ENCODE measurements around the gene FBL.

Gene FBL

DNA sequence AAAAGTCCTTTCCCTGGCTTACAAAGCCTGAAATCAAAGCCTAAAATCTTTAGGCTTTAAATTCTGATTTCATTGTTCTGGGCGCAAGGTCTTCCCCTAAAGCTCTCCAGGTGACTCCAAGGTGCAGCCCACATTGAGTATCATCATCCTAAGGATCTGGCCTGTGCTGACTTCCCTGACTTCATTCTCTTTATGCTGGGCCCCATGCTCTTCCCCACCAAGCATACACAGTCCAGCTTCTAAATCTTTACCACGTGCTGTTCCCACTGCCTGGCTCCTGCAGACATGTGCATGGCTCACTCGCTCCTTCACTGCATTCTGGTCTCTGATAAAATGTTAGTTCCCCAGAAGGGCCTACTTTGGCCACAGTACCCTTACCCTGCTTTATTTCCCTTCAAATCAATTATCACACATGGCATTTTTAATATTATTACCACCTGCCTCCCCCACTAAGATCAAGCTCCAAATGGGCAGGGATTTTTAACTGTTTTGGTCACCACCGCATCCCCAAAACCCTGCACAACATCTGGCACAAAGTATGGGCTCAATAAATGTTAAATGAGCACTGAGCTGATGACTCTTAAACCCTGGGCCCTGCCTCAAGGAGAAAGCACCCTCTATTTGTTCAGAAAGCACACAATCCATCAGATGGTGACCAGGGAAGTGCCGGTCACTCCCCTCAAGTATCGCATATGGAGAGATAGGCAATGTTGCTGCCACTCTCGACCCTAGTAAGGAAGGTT, 3.3 kb downstream of the FBL start:
- DNase-seq (ENCODE audit: low read depth, low spot score): no peak

DNA sequence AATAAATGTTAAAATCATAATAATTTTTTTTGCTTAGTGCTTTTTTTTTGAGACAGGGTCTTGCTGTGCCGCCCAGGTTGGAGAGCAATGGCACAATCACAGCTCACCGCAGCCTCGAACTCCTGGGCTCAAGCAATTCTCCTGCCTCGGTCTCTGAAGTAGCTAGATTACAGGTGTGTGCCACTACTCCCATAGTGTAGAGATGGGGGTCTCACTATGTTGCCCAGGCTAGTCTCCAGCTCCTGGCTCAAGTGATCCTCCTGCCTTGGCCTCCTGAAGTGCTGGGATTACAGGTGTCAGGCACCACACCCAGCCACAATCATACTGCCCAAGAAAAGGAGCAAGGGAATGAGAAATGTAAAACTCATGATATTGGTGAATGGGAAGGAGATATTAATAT, 5.1 kb downstream of the FBL start:
- DNase-seq (ENCODE audit: low read depth, low spot score): no peak

DNA sequence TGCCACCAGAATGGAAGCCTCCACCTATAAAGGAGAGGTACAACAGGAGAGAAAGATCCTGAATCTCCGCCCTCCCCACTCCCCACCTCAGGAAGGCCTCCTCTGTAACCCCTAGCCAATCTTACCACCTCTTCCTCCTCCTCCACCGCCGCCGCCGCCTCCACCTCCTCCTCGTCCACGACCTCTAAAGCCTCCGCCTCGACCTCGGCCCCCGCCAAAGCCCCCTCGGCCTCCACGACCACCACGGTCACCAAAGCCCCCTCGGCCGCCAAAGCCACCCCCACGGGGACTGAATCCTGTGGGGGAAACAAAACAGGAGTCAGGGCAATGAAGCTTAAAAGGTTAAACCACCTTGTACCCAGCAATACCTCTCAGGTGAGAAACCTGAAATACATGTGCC, 5.7 kb downstream of the FBL start:
- DNase-seq (ENCODE audit: low read depth, low spot score): no peak

DNA sequence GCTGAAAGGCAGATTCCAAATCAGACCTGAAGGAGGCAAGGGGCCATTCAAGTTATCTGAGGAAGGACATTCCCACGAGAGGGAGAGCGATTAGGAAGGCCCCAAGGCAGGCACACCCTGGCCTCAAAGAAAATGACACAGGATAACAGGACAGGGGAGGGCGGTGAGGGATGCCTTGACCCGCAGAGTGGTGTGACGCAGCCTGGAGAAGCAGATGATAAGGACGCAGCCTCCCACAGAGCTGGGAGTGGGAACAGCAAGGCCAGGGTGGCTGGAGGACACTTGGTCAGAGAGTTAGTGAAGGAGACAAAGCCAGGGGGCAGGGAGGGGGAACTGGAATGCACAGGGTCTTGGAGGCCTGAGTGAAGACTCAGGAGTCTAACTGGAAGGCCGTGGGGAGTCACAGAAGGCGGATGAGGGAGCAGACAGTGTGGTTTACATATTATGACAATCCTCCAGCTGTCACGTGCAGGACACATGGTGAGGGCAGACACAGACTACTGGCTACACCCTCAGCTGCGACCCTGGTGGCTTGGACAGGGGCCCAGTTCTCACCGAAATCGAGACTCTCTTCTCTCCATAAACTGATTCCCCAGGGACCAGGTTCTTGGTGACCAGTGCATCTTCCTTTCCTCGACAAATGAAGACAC, 6.4 kb downstream of the FBL start:
- no peak for DNase-seq (ENCODE audit: low read depth, low spot score)

DNA sequence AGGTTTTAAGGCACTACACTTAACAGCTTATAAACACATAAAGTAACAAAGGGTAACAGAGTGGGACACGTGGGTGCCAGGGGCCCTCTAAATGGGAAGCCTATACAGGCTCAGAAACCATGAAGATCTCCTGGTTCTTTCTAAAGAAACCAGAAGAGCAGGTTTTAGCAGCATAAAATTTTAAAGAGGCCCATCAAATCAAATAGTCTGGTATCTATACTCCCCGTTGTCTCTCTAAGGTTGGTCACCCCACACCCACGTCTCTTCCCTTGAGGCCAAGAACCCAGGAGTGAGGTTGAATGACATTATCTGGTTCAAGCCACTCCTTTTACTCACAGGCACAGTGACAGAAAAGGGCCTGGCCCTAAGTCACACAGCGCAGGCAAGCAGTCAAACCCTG, 7.6 kb downstream of the FBL start:
- no peak for DNase-seq (ENCODE audit: low read depth, low spot score)

DNA sequence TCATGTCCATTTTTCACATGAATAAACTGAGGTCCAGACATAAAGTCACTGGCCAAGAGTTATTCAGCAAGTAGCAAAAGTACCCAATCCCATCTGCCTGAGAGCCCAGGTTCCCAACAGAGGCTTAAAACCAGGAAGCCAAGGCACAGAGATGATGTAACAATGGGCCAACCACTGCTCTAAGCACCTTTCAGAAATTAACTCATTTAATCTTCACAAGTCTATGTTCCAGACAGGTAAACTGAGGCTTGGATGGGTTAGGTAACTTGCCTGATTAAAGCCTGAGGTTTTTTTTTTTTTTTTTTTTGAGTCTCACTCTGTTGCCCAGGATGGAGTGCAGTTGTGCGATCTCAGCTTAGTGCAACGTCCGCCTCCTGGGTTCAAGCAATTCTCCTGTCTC, 8.2 kb downstream of the FBL start:
- DNase-seq (ENCODE audit: low read depth, low spot score): no peak

DNA sequence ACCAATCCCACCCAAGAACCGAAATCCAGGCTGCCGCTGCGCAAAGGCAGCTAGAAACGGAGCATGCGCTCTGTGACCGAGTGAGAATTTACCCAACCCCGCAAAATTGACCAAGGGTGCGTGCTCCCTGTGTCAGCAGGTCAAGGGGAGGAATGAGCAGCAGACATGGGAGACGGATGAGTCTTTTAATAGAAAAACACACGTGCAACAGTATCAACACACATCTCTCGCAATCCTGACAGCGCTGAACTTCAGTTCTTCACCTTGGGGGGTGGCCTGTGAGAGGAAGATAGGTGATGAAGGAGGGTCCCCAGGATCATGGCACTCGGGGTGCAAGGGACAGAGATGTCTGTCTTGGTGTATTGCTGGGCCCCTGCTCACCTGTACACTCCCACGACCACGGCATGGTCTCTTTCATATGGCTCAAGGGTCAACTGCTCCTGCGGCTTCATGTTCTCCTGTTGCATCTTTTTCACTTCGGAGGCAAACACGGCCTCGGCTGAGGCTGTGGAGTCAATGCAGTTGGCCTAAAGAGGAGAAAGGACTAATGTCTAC, 11.8 kb downstream of the FBL start:
- DNase-seq (ENCODE audit: low read depth, low spot score): no peak

DNA sequence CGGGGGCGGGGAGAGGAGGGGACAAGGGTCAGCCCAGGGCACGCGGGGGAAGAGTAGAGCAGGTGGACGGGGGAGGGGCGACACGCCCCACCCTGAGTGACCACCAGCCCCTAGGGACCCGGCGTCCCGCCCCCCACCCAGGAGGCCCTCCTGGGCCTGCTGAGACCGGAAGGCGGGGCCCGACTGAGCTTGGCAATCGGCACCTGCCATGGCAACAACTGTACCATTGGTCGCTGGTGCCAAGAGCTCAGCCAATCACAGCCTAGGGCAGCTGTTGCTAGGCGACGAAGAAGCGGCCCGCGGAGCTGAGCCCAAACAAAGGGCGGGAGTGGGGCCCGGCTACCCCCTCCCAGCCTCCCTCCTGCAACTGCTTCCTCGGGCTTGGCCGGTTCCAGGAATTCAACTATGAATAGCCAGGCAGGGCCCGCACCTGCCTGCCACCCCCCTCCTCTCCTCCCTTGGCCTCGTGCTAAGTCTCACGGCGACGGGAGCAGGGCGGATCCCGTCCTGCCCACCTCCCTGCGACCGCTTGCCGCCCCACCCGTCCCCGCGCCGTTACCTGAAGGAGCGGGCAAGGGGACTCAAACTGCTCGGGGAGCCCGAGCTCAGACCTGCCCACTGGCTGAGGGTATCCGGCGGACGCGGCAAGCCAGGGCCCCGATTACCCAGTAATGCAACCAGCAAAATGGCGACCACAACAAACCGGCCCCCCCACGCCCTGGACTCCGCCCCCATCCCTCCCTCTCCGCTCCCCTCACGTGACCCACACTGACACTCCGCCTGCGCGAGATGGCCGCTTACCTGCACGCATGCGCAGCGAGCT, 12.5 kb downstream of the FBL start, which contains the start of gene DYRK1B:
Gene DYRK1B (minus strand): TSS at position 699 of the 823 bp plus-strand sequence. CDS start 2,295 bp downstream, outside the sequence.
- peak; percentile 99 for DNase-seq (ENCODE audit: low read depth, low spot score)

DNA sequence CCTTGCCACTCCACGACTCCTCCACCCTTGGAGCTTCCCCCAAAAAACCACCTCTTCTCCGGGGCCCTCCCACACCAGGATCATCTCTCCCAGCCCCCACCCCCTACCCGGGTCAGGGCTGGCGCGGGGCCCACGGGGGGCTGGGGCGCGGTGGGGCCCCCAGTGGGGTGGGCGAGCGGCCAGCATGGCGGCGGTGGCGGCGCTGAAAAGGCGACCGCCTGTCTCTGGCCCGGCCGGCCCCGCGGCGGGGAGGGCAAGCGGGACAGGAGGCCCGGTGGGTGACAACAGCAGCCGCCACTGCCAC, 13.1 kb downstream of the FBL start:
- DNase-seq (ENCODE audit: low read depth, low spot score): no peak

DNA sequence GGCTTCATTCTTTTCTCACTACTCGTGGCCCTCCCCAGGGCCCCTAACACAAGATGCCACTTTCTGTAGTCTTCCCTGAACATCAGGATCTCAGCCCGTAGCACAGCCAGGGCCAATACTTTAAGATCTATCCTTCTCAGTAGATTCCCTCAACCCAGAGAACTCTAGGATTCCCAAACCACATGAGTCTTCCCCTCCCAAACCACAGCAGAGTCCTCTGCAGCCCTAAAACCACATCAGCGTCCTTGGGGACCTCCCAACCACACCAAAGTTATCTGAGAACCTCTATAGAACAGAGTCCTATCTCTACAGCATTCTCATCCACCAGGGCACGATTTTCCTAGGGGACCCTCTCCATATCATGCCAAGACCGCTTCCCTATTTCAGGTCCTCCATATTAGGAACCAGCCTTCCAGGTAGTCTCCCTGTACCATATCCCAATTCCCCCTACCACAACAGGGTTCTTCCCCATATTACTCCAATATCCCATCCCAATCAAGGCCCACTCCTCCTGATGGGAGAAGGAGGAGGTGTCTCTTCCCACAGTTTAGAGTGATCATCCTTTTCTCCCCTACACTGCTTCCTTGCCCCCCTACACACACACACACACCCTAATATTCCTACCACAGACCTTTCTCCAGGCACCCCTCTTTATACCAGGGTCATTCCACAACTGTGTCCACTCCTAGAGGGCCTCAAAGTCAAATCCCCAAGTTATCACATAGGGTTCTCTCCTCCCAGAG, 13.7 kb downstream of the FBL start:
- DNase-seq (ENCODE audit: low read depth, low spot score): no peak

DNA sequence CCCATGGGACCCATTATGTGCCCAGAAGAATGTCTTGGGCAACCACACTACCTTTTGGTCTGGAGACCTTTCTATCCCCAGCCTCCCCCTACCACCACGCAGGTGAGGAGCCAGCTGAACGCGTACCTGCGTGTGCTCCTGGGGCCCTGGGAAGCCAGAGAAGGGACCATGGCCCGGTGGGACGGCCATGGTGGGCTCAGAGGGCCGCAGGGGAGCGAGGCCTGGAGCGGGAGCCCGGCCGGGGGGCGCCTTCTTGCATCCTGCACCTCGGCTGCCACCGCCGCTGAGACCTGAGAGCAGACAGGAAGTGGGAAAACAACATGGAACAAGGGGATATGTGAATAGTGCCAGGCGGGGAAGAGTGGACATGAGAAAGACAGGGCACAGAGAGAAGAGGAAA, 14.5 kb downstream of the FBL start:
- DNase-seq (ENCODE audit: low read depth, low spot score): no peak

DNA sequence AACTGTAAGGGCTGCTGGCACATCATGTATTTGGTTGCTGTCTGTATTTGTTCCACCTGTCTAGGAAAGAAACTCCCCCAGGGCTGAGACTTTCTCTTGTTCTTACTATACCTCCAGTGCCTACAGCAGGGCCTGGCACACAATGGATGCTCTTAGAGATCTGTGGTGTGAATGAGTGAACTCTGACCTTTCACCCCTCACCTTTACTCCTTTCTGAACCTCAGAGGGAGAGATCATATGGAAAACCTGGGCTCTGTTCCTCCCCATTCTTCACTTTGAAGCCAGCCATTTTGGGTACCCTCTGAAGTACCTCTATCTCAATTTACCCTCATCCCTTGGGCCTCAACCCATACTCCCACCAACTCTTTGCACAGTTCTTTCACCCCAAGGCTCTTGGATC, 15.3 kb downstream of the FBL start:
- no peak for DNase-seq (ENCODE audit: low read depth, low spot score)

DNA sequence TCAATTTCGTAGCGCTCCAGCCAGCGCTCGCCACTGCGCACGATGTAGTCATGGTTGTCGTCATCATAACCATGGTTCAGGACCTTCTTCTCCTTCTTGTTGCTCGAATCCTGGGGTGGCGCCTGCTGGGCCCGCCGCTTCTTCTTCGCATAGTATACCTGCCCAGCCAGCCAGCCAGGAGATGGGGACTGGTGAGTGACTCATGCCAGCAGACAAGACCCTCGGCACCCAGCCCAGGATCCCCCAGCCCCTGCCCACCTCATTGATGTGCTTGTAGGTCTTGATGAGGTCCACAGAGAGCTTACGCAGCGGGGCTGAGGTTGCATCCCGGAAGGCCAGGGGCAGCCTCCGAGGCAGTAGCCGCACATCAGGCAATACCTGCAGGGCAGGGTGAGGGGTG, 15.8 kb downstream of the FBL start:
- no peak for DNase-seq (ENCODE audit: low read depth, low spot score)

DNA sequence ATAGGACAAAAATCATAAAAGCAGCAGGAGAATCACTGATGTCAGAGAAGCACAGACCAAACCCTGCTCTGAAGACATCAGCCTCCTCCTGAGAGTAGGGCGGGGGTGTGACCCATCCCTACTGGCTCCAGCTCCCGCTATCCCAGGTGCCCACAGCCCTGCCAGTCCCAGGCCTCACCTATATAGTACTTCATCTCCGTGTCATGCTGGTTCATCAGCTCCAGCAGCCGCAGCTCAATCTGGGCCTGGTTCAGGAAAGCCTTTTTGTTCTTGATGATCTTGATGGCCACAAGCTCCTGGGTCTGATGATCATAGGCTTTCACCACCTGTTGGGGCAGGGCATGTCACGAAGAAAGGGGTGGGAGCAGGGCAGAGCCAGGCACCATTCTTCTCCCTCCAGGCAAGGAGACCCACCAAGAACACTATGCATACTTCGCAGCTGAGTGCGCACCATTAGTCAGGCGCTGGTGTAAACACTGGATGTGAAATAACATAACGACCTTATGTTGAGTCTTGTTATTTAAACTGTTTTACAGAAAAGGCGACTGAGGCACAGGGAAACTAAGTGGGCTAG, 16.4 kb downstream of the FBL start:
- DNase-seq (ENCODE audit: low read depth, low spot score): no peak

DNA sequence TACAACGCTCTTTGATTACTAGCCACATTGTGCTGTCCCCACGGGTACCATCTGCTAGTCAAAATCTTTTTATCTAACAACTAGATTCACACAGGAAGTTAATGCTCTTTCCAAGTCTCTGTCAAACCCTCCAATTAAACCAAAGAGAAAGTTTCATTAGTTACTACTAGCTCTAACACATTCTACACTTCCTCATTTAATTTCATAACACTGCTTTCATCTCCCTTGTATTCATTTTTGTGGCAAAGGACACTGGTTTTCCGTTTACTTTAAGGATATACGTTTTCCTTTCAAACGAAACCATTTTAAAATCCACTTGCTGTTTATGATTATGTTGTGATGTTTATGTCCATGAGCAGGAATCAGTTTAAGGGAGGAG, 17.5 kb downstream of the FBL start:
- DNase-seq (ENCODE audit: low read depth, low spot score): no peak

DNA sequence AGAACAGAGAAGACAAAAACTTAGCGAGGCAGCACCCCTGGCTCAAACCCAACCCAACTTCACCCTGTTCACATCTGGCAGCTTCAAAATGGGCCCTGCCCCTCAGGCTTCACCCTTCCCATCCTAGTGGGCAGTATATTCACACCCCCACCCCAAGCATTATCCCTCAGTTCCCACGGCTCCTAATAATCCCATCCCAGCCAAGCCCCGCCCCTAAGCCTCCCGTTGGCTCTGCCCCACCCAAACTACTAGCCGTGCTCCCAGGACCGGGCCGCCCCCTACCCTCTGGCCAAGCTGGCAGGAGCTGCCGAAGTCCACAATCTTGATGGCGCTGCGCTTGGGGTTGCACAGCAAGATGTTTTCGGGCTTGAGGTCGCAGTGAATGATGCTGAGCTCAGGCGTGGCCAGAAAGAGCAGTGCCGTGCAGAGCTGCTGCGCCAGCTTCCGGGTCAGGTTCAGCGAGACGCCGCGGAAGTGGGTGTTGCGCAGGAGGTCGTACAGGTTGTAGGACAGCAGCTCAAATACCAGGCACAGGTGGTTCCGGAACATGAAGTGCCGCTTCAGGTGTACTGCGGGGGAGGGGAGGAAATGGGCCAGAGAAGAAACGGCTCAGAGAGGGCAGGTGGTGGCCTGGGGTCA, 18.0 kb downstream of the FBL start:
- no peak for DNase-seq (ENCODE audit: low read depth, low spot score)

DNA sequence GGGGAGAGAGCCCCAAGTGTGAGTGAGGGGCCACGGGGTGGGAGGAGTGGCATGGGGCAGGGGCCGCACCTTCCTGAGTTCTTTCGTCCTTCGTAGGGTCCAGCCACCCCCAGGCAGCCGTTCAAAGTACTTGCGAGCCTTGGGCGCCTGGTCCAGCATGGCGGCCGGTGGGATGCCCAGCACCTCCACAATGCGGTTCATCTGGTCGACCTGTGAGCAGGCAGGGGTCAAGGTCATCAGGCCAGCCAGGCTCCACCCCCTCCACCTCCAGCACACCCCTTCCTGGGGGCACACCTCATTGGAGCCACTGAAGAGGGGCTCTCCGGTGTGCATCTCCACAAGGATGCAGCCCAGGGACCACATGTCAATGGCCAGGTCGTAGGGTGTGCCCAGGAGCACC, 19.0 kb downstream of the FBL start:
- DNase-seq (ENCODE audit: low read depth, low spot score): no peak

DNA sequence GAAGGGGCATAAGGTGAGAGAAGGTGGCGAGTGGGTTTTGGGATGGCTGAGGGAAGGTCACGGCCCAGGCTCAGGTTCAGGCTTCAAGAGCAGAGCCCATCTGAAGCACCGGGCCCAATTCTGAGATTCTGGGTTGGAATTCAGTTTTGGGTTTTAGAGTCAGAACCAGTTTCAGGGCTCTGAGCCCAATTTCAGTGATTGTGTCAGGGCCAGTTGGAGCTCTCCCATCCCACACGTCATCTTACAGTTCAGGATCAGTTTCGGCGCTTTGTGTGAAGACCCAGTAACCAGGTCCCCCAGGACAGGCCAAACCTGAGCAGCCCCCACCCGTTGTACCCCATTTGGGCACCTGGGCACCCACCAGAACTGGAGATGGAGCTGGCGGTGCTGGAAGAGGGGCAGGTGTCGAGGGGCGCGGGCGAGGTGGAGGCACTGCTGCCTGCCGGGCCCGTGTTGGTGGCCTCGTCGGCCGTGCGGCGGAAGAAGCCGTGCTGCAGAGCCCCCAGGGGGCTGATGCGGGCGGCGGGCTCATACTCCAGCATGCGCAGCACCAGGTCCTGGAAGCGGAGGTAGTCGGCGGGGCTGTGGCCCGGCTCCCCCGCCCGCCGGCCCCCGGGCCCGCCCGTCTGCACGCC, 19.8 kb downstream of the FBL start:
- DNase-seq (ENCODE audit: low read depth, low spot score): no peak

DNA sequence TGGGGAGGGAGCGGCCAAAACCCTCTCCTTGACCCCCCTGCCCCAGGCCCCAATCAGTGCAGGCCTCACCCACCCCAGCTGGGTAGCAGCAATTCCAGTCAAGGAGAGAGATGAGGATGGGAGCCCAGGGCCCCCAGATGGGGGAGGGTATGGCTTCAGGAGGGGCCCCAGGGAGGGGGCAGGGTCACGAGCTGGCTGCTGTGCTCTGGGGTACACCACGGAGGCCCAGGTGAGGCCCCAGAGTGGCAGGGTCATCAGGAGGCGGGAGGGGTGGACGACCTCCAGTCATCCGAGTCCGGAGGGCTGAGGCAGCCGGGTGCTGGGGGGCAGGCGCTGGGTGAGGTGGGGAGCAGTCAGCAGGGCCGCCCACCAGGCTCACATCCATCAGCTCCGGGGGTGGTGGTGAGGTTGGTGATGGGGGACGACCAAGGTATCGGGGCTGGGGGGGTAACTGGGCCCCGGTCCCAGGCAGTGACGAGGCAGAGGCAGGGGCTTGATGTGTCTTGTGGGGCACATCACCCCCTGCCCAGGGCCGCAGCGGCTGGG, 20.6 kb downstream of the FBL start:
- DNase-seq (ENCODE audit: low read depth, low spot score): no peak

DNA sequence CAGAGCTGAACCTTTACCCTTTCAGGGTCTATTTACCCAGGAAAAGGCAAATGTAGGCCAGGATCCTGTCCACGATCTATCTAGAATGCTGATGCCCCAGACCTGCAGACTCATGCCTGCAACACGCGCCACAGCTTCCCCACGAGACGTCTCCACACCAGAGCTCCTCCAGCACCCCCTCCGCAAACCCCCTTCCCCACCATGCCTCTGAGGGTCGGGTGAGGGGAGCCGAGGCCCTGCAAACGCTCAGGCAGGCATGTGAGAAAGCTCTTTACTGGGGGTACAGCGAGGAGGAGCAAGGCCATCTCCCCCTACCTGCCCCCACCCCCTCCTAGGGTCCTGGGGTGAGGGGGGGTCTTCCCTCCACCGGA, 21.1 kb downstream of the FBL start:
- DNase-seq (ENCODE audit: low read depth, low spot score): no peak

All from astrocyte of the hippocampus (primary cell).